Measurements from ENCODE around the gene CCL25.
"Not testable (repeated sequence)": the region's sequence is repeated elsewhere in the genome, so short reads cannot be mapped to it uniquely, and the experiment has no call there.

The CCL25 gene, protein sequence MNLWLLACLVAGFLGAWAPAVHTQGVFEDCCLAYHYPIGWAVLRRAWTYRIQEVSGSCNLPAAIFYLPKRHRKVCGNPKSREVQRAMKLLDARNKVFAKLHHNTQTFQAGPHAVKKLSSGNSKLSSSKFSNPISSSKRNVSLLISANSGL

DNA sequence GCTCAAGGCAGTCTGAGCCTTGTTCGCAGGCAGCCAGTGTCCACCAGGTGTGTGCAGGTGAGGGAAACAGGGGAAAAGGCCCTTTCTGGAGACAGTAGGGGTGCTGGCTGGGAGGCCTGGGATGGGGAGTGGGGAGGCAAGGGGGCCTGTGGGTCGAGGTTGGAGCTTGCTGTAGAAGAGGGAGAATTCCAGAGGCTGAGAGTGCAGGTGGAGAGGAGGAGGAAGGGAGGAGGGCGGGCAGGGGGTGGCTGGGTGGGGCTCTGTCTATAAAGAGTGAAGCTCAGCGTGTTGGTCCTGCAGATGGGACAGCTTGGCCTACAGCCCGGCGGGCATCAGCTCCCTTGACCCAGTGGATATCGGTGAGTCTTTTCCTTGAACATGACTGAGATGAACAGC, at the start of gene CCL25:
Gene CCL25 (plus strand): TSS at position 297 of the 396 bp plus-strand sequence. CDS start 290 bp downstream, outside the sequence.
- no peak for DNase-seq

- no peak for DNase-seq
These were observed 48.6 kb upstream of the CCL25 start for GRCh38 chr19:8004001-8004400.

- DNase-seq, result no peak
These were observed 47.6 kb upstream of the CCL25 start for GRCh38 chr19:8004723-8005513.

DNA sequence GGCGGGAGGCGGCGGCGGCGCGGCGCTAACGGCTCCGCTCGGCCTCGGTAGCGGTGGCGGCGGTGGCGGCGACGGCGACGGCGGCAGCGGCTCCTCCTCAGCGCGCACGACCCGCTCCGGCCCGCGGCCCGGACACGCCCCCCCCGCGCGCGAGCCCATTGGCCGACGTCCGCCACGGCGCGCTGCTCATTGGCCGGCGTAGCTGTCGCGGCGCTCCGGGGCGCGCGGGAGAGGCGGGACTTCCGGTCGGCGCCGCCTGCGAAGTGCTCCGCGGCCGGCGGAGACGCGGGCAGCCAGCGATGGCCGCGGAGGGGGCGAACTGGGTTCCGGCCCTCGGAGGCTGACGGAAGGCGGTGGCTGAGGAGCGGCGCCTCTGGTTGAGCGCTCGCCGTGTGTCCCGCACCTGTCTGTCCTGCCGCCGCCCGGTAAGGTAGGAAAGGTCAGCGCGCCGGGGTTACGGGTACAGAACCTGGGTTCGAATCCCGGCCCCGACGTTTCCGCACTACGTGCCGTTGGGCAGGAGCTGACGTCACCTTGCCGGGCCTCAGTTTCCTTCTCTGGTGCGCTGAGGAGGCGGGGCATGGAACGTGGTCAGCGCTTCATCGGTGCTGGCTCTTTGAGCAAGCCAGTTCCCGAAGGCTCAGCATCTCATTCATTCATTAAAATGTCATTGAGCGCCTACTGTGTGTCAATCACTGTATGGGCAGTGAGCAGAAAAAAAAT, 46.9 kb upstream of the CCL25 start, which contains the start of gene ELAVL1:
Gene ELAVL1 (minus strand): TSS at position 108 of the 723 bp plus-strand sequence. CDS start 13,826 bp downstream, outside the sequence.
- peak; percentile 82 for DNase-seq

DNA sequence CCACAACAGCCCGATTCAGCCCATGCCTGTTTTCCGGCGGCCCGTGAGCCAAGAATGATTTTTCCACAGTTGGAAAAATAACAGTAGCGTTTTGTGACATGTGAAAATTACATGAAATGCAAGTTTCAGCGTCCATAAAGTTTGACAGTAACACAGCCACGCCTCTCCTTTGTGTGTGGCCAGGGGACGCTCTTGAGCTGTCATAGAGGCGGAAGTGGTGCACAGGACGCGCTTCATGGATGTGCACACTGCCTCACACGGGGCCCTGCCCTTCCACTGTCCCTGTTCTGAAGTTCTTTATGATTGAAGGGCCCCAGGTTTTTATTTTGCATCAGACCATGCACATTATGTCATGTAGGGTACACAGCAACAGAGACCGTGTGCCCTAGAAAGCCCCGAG, 34.8 kb upstream of the CCL25 start:
- DNase-seq, result no peak

- no peak for DNase-seq
These were observed 31.9 kb upstream of the CCL25 start for GRCh38 chr19:8020681-8021080.

DNA sequence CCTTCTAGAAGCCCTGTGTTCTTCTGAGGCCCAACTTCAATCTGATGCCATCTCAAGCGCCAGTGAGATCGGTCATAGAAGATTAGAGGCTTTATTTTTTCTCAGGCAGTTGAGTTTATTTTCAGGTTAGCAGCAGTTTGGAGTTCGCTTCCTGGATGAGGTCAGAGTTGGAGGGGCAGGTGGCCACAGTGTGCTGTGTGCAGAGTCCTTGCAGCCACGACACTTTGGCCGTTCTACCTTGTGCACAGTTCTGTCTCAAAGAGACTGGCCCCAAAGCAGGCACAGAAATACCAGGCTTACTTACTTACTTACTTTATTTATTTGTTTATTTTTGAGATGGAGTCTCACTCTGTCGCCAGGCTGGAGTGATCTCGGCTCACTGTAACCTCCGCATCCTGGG, 31.2 kb upstream of the CCL25 start:
- no peak for DNase-seq

- DNase-seq, result no peak
These were observed 30.3 kb upstream of the CCL25 start for GRCh38 chr19:8022275-8022674.

DNA sequence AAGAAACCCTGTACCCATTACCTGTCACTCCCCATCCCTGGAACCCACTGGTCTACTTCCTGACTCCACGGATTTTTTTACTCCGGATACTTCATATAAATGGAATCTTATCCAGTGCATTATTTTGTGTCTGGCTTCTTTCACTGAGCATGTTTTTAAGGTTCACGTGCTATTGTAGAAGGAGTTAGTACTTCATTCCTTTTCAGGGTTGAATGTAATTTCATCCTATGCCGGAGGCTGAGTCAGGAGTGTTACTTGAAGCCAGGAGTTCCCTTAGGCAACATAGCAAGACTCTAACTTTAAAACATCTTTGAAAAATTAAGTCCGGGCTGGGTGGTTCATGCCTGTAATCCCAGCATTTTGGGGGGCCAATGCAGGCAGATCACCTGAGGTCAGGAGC, 29.2 kb upstream of the CCL25 start:
- no peak for DNase-seq

- DNase-seq, result not testable (repeated sequence)
These were observed 28.3 kb upstream of the CCL25 start for GRCh38 chr19:8024256-8024655.

GRCh38 chr19:8025316-8025715, 27.2 kb upstream of the CCL25 start:
- no peak for DNase-seq

DNA sequence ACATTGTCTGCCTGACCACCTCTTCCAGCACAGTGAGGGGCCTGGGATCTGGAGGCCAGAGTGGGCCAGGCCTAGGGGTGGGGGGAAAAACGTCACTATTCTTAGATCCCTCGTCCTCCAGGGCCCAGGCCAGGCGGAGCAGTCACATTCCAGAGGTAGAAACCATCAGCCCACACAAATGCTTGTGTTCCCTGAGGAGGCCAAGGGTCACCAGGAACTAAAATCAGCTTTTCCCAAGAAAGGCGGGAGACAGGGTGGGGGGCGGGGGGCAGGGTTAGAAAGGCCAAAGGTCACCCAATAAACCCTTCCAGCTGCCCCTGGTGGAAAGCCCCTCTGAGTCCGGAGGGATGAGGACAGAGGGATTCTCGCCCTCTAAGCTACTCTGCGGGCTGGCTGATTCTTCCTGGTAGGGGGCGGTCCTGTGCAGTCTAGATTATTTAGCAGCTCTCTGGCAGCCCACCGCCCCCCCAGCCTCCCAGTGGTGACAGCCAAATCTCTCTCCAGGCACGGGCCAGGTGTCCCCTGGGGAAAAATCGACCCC, 23.5 kb upstream of the CCL25 start:
- no peak for DNase-seq

DNA sequence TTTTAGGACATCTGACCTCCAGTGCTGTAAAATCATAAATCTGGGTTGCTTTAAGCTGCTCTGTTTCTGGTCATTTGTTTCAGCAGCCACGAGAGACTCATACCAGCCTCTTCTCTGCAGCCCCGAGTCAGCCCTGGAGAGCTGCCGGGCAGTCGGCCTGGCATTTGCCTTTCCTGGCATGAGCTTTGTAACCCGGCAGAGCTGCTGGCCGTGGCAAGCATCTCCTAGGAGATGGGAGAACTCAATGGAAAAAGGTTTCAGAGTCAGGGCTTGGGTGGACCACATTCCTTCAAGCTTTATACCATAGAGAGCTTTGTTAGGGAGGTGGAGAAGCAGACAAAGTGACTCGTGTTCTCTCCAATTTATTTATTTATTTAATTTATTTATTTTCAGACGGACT, 21.6 kb upstream of the CCL25 start:
- no peak for DNase-seq

- not testable (repeated sequence) for DNase-seq
These were observed 19.0 kb upstream of the CCL25 start for GRCh38 chr19:8033287-8034177.

- DNase-seq, result no peak
These were observed 18.4 kb upstream of the CCL25 start for GRCh38 chr19:8034178-8034525.

GRCh38 chr19:8036434-8037099, 16.0 kb upstream of the CCL25 start:
- DNase-seq, result no peak

GRCh38 chr19:8038815-8039214, 13.7 kb upstream of the CCL25 start:
- DNase-seq, result no peak

DNA sequence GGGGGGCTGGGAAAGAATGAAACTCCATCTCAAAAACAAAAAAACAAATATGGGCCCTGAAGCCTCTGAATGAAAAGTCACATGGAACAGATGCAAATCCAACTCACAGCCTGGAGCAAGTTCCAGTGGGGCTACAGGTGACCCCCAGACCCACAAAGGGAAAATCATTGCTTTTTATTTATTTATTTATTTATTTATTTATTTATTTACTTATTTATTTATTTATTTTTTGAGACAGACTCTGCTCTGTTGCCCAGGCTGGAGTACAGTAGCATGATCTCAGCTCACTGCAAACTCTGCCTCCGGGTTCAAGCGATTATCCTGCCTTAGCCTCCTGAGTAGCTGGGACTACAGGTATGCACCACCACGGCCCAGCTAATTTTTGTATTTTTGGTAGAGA, 13.3 kb upstream of the CCL25 start:
- no peak for DNase-seq

GRCh38 chr19:8041531-8041931, 11.0 kb upstream of the CCL25 start:
- DNase-seq, result no peak

GRCh38 chr19:8042900-8043299, 9.7 kb upstream of the CCL25 start:
- DNase-seq, result no peak

DNA sequence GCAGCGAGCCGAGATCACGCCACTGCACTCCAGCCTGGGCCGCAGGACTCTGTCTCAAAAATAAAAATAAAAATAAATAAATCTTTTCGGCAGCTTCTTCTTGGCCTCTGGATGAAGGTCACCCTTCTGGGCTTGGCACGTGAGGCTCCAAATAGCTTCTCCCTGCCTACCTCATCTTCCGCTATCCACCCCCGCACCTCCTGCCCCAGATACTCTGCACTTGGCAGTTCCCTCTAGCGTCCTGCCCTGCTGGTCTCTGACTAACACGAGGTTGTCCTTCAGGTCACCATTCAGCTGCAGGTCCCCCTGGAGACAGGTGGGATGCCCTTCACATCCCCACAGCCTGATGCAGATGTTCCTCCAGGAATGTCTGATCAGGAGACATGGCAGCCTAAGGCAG, 8.5 kb upstream of the CCL25 start:
- no peak for DNase-seq

Data from NCI-H510A (cell line).